GM19452 (cell line): ENCODE measurements around the gene C10orf105.

Source experiments
- ATAC-seq: cut with Tn5 transposase; IDR thresholded peaks from one replicate; pipeline ENCODE4 v1.9.1; 2021; ENCODE audit not compliant: unreplicated experiment

The C10orf105 gene

DNA sequence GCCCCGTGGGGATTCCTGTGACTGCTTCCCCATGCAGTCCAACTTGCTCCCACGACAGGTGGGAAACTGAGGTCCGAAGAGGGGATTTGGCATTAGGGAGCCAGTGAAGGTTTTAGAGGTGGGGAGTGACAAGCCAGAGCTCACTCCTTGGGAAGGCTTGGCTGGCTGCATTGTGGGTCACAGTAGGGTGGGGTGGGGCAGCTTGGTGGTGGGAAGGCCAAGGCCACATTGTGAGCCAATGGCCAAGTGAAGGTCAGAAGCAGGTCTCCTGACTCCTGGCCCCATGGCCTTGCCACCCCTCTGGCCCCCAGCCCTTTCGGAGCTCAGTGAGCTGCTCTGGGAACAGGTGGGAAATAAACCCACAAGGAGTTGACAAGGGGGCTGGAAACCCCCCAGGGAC lies 2.5 kb downstream of the C10orf105 start:
- no peak for ATAC-seq

DNA sequence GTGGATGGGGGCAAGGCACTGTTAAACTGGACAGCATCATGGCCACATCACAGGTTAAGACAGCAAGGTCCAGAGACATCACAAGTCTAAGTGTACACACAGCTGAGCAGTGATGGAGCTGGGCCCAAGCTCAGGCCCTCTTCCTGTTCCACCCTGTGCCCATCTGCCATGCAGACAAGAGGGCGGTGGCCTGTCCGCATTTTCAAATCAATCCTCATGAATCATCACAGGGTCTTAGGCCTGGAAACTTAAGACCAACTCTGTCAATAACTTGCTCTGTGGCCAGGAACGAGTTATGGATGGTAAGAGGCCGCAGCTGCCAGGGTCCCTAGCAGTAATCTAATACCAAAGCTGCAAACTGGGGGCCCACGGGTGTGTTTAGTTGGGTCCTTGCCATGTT lies 3.2 kb downstream of the C10orf105 start:
- no peak for ATAC-seq

DNA sequence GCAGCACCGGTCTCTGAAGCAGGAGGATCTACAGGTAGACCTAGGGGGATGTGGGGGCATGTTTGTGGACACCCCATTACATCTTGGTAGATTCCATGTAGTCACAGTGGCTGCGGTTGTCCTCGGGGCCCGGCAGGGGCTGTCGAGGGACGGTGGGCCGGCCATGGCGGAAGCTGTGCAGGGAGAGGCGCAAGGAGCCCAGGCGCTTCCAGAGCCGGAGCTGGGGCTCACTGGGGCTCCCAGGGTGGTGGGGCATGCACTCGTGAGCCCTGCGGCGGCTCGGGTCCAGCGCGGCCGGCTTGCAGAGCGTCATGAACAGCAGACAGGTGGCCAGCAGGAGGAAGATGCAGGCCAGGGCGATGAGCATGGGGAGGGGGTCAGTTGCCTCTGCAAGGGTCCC lies 3.7 kb downstream of the C10orf105 start:
- no peak for ATAC-seq

DNA sequence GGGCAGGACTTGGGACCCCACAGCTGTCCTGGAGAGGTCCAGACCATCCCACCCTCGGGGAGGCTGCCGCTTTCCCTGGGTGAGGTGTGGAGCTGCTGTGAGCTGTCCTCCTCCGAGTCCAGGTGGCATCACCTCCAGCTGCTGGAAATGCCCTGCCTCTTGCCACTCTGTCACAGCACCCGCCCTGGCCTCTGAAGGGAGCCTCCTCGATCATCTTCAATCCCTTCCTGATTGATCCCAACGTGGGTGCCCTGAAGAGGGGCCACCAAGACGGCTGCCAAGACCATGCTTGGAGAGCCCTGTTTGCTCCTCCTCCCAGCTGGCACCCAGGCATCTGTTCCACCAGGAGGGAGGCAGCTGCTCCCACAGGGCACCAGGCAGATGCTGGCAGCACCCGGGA lies 4.6 kb downstream of the C10orf105 start:
- ATAC-seq: no peak

DNA sequence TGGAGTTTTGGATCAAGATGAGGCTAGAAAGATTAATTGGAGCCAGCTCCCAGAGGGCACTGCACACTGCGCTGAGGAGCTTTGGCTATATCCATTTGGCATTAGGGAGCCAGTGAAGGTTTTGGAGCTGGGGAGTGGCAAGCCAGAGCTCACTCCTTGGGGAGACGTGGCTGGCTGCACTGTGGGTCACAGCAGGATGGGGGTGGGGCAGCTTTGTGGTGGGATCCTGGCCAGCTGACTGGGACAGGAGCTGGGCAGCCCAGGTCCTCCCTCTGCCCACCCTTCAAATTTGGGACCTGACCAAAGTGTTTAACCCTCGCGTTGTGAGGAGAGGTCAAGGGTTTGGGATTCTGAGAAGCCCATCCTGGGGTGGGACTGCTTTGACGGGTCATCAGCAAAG lies 5.0 kb downstream of the C10orf105 start:
- no peak for ATAC-seq

DNA sequence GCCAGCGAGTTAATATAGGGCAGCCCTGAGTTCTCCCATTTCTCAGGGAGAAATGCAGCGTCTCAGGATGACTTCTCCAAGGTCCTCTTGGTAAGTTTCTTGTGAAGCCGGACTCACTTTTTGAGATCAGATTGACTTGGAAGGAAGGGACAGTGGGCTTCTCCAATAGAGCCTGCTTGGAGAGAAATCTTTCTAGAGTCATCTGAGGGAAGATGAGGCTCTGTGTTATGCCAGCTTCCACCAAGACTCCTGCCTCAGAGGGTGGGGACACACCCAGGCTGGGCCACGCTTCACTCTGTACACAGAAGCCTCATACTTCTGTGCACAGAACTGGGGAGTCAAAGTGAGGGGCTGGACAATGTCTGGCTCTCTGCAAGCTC lies 5.6 kb downstream of the C10orf105 start:
- no peak for ATAC-seq

DNA sequence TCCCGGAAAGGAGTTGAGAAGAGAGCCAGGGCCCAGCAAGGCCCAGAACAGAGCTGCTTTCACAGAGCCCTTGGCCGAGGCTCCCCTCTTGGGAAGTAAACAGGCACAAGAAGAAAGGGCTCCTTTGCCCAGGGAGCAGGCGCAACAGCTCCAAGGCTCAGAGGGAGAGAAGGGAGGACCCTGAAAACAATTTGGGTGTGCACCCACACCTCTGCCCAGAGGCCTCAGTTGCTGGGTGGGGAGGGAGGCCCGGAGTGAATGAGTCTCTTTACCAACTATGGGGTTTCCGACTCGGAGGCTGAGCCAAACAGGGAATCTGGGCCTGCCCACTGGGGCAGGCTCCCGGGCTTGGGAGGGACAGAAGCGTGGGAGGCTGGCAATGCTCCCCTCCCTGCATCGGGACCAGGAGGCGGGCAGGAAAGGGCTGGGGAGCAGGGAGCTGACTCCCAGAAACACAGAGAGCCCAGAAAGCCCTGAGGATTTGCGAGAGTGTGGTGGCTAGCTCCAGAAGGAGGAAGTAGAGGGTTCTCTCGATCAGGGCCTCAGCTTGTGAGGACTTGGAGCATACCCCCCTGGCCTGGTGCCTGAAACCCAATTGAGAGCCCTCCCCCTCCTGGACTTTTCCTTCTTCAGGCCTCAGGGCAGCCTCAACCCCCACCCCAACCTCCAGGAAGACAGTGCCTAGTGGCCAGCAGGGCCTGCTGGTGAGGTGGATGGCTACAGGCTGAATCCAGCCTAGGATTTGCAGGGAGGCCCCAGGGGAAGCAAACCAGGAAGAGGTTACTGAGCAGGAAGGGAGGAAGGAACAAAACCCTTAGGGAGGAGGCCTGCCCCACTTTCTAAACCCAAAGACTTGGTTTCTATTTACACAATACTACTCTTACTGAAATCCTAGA lies 6.2 kb downstream of the C10orf105 start:
- ATAC-seq: no peak

DNA sequence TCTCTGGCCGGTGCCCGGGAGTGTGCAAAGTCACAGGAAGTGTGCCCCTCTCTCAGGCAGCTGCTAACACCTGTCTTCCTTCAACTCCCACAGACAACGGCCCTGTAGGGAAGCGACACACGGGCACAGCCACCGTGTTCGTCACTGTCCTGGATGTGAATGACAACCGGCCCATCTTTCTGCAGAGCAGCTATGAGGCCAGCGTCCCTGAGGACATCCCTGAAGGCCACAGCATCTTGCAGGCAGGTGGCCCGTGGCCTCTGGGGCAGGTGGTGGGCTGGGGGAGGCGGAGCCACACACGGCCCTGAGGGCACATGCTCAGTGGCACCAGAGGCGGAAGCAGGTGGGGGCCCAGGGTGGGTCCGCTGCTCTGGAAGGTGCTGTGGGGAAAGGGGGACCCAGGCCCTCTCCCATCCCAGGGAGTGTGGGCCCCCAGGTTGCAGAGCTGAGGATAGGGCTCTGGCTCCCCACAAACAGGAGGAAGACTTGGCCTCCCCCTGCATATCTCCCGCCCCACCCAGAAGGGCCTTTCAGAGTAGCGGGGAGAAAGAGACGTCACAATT lies 6.9 kb downstream of the C10orf105 start:
- no peak for ATAC-seq

DNA sequence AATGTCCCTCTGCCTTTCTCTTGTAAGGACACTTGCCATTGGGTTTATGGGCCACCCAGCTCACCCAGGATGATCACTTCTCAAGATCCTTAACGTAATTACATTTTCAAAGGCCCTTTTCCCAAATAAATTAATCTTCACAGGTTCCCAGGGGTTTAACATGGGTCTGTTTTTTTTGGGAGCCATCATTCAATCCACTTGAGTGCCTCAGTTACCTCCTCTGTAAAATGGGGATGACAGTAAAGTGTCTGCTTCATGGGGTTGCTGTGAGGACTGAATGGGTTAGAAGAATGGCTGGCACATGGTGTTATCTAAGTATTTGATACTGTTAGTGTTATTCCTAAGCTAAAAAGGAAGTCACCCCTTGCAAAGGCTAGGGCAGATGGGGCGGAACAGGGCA lies 7.4 kb downstream of the C10orf105 start:
- ATAC-seq: no peak

DNA sequence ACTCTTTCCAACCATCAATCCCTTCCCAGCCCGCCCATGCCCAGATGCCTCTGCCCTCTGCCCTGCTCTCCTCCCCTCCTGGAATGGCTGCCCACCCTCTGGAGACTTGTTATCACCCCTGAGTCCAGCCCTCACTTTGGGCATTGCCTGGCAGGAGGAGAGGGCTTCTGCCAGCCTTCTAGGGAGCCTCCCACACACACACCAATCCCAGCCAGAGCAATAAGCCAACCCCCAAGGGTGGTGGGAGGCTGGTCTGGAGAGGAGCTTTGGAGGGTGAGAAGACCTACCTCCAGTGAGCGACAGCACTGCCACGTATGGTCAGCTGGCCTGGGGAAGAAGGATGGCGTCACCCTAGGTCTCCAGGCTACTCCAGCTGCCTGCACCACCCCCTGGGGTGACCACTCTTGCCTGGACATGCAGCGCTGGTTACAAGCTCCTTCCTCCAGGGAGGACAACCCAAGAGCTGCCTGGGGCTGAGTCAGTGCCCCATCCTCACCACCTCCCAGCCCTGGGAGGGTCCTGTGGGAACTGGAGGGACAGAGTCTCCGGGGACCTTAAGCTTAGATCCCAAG lies 8.4 kb downstream of the C10orf105 start:
- no peak for ATAC-seq

DNA sequence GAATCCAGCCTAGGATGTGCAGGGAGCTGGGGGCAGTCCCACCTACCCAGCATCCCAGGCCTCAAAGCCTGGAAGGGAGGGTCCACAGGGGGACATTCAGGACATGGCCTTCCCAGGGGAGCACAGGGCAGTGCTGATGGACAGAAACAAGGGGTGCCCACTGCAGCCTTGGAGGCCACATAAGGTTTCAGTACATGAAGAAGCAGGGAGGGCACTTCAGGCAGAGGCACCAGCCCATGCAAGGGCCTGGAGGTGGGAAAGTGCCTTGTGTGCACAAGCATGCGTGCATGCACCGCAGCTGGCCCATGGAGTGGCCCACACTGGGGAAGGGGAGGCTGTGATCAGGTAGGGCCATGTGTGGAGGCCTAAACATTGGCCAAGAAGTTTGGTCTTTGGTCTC lies 9.1 kb downstream of the C10orf105 start:
- no peak for ATAC-seq

DNA sequence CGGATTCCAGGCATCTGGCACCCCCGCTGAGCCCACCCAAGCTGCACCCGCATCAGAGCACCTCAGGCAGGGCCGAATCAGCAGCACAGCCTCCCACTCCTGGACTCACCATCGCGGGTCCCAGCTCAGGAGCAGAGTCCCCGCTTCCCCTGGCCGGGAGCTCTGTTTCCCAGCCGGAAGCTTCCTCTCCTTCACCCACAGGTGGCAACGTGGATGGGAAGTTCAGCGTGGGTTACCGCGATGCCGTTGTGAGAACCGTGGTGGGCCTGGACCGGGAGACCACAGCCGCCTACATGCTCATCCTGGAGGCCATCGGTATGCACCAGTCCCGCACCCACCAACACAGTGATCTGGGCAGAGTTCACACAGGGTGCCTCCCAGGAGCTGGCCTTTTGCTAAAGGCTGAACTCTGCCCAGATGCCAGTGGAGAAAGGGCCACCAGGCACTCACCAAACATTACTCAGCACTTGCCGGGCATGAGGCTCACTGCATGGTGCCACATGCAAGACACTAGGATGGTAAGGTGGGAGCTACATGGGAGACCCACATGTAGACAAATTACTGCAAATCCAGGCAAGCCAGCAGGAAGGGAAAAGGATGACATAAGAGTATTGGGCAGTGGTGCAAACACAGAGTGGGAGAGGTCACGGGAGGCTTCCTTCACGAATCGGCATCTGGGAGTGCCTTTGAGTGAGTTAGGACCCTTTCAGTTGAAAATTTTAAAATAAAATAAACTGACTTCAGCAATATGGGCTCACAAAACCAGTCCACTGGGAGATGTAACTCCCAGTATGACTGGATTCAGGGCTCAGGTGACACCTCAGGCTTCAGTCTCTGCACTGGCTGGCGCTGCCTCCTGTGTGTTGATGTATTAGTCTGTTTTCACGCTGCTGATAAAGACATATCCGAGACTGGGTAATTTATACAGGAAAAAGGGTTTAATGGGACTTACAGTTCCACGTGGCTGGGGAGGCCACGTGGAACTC lies 10.4 kb downstream of the C10orf105 start:
- no peak for ATAC-seq

DNA sequence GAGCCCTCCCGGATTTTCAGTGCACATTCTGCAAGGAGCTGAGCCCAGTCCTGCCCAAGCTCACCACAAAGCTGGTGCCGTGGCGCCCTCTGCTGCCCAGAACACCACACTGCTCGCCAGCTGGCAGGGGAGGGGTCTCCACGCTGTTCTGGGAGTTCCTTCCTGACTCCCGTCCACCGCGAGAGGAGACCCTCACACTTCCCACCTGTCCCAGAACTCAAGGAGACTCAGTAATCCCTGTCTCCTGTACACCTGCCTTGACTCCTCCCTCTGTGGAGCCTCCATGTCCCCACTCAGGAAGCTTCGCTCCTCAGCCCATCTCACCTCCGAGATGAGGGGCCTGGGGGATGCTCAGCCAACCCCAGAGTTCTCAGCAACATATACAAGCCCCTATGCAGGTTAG lies 11.3 kb downstream of the C10orf105 start:
- ATAC-seq: no peak

DNA sequence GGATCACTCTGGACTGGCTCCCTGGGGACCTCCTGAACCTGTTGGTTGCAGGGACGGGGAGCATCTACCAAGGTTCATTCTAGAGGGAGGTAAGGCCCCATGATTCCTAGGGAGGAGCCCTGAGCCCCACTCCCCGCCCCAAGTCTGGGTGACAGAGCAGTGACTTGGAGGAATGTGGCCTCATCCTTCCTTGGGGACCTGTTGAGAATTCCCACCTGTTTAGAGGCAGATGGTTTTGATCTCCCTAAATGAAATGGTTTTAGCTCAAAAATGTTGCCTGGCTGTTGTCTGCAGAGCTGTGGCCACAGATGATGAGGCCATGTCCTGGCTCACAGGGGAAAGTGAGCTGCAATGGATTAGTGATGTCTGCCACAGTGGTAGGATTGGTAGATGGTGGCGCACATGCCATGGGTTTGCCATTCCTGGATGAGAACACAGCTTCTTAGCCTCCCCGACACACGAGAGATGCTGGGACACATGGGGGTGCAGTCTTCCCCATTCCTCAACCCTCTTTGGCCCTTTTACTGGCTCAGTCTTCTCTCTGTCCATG lies 12.3 kb downstream of the C10orf105 start:
- no peak for ATAC-seq

DNA sequence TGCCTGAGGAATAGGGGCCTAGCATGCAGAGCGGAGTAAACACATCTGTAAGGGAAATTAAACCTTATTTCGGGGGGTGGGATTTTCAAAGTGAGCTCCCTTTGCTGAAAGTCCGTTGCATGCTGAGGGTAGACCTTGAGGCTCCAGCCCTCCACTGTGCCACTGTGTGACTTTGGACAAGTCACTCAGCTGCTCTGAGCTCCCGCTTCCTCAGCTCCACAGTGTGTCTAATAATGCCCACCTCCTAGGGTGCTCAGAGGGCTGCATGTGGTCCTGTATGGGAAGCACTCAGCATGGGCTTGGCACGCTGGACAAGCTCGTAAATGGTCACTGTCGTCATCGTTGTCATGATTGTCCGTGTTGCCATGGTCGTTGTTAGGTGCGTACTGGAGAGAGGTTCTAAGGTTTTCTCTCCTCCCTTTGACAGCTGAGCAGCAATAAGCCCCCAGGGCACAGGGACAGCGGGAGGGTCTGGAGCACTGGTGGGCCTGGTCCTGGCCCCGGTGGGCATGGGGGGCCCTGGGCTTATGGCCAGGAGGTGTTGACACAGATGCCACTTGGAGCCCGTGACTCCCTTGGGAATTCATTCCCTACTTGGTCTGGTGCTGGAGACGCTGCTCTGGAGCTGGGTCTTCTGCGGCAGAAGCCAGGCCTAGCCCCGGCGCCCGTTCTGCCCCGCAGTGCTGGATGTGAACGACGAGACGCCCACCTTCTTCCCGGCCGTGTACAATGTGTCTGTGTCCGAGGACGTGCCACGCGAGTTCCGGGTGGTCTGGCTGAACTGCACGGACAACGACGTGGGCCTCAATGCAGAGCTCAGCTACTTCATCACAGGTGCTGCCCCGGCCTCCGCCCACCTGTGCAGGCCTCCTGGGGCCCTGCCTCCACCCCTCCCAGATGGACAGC lies 13.1 kb downstream of the C10orf105 start:
- ATAC-seq: no peak

DNA sequence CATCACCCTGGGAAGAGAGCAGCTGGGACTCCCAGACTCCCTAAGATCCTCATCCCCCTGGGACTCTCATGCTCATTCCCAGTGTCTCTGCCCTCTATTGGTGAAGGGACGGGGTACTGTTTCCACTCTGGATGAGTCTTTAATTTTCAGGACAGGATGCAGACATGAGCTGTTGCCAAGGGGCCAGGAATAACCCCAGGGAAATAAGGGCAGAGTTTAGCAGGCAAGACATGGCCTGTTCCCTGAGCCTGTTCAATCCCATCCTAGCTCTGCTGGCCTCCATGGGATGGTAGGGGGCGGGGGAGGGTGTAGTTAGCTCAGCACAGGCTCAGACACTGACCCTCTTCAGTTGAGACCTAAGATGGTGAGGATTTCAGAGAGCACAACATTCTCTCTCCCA lies 14.0 kb downstream of the C10orf105 start:
- ATAC-seq: no peak

DNA sequence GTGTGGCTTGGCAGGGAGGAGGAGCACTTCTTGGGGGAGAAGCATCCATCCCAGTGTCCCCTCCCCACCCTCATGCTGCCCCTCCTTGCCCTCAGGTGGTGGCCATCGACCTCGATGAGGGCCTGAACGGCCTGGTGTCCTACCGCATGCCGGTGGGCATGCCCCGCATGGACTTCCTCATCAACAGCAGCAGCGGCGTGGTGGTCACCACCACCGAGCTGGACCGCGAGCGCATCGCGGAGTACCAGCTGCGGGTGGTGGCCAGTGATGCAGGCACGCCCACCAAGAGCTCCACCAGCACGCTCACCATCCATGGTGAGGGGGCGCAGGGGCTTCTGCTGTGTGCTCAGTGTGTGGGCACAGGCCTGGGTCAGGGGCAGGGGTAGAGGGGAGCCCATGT lies 14.8 kb downstream of the C10orf105 start:
- ATAC-seq: no peak

DNA sequence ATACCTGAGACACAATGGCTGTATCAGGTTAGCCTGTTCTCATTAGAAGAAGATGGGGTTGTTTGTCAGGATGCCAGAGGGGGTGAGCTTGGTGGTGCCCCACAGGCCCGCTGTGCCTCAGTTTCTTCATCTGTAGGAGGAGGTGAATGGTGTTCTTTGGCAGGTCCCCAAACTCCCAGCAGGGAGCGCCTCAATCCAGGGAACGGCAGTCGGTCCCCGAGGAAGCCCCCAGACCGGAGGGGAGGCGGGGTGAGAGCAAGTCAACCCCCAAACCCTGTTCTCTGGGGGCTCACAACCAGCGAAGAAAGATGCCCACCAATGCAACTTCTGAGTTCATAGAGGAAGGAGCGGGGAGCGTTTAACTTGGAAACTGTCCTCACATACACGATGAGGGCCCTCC lies 16.0 kb downstream of the C10orf105 start:
- no peak for ATAC-seq

DNA sequence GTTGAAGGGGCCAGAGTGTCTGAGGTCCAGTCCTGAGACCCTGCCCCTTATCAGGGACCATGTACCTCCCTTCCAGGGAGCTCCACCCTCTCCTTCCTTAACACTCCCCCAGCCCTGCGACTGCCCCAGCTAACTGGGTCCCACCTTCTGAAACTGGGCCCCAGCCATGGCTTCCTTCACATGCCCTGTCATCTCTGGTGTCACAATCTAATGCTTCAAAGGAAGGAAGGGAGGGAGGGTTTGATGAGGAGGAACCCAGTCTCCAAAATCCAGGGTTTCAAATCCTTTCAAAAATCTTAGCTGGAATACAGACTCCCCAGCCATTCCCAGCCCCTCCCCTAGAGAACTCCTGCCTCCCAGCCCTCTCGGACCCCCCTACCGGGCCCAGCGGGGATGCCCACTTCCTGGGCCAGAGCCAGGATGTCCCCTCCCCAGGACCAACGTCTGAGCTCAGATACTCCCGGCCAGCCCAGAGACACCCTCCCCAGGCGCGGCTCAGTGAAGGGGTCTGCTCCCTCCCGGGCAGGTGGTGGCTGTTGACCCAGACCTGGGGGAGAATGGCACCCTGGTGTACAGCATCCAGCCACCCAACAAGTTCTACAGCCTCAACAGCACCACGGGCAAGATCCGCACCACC lies 18.0 kb downstream of the C10orf105 start:
- no peak for ATAC-seq
